Activated T-helper 9 cell treated with anti-CD3 and anti-CD28 coated beads, Interleukin-2, amount 50 U/mL, for 16 hours (primary cell): ENCODE data around the gene ZMIZ2.
"Not testable (repeated sequence)": the region's sequence is repeated elsewhere in the genome, so short reads cannot be mapped to it uniquely, and the experiment has no call there.

ENCODE experiments used
- DNase-seq: peaks from one replicate; pipeline ENCODE4 v3.0.0-alpha.2; 2020; ENCODE audit warnings: low read depth

The ZMIZ2 gene

GRCh38 chr7:44798649-44799305 lies 50.1 kb downstream of the ZMIZ2 start:
- no peak for DNase-seq

- no peak for DNase-seq
Observed at GRCh38 chr7:44799939-44800338, 51.3 kb downstream of the ZMIZ2 start.

GRCh38 chr7:44801890-44802289 lies 53.2 kb downstream of the ZMIZ2 start:
- no peak for DNase-seq

GRCh38 chr7:44802418-44803025 lies 53.9 kb downstream of the ZMIZ2 start:
- DNase-seq: no peak

GRCh38 chr7:44803828-44804519 lies 55.3 kb downstream of the ZMIZ2 start:
- DNase-seq: not testable (repeated sequence)

- DNase-seq: no peak
Observed at GRCh38 chr7:44805950-44806349, 57.3 kb downstream of the ZMIZ2 start.

- DNase-seq: no peak
Observed at GRCh38 chr7:44808914-44809393, 60.3 kb downstream of the ZMIZ2 start.

- DNase-seq: no peak
Observed at GRCh38 chr7:44811093-44811492, 62.4 kb downstream of the ZMIZ2 start.

- DNase-seq: no peak
Observed at GRCh38 chr7:44811571-44811970, 62.9 kb downstream of the ZMIZ2 start.

GRCh38 chr7:44814919-44815318 lies 66.3 kb downstream of the ZMIZ2 start:
- DNase-seq: no peak

GRCh38 chr7:44819292-44819691 lies 70.6 kb downstream of the ZMIZ2 start:
- DNase-seq: no peak
